BJ (cell line): ENCODE data around the gene TTC9C. TPM values are rescaled to one million over a fixed set of nuclear protein-coding genes. Genes with fewer than 3 reads are reported as not detected.

Experiments used
- CTCF ChIA-PET: fragments of 350-600 bp; formaldehyde crosslinking; extraction: SDS; loops from one replicate; lab custom pipeline; 2021; ENCODE audit warnings: antibody characterized with exemption, inconsistent platforms; lab: Yijun Ruan, JAX
- POLR2A ChIA-PET: fragments of 300-600 bp; sonication (Branson Sonifier 250); formaldehyde crosslinking; extraction: SDS; loops from one replicate; lab custom pipeline; 2021; ENCODE audit warnings: antibody characterized with exemption; lab: Charles Lee
- DNase-seq: peaks from one replicate; pipeline ENCODE4 v3.0.0-alpha.2; 2011; ENCODE audit warnings: low read depth
- H3K27me3 ChIP-seq: 2 replicates; pipeline ENCODE4 v1.6.0; 2011; ENCODE audit warnings: low read length; ENCODE audit not compliant: control insufficient read depth, insufficient read depth
- H3K36me3 ChIP-seq: 2 replicates; pipeline ENCODE4 v1.5.1; 2011; ENCODE audit warnings: low read length; ENCODE audit not compliant: control insufficient read depth, insufficient read depth
- H3K4me3 ChIP-seq: 2 replicates; pipeline ENCODE4 v1.5.1; 2011; ENCODE audit warnings: low read depth, mild to moderate bottlenecking, control low read depth, low read length
- polyA plus RNA-seq: library from polyadenylated mRNA; depleted of rRNA; stranded (reverse); fragments of >200 nt; gene quantifications from 2 replicates; pipeline ENCODE4 v1.2.3, GENCODE V29; 2011
- TF ChIP-seq, protein P1 (sequence below): IDR thresholded peaks from 2 replicates; pipeline ENCODE4 v1.5.1; 2011; ENCODE audit warnings: low read depth, mild to moderate bottlenecking, control low read depth, inconsistent platforms, low read length, moderate library complexity; ENCODE audit not compliant: insufficient read depth

Gene TTC9C
- polyA plus RNA-seq, 1 experiment = 31.7 TPM

DNA sequence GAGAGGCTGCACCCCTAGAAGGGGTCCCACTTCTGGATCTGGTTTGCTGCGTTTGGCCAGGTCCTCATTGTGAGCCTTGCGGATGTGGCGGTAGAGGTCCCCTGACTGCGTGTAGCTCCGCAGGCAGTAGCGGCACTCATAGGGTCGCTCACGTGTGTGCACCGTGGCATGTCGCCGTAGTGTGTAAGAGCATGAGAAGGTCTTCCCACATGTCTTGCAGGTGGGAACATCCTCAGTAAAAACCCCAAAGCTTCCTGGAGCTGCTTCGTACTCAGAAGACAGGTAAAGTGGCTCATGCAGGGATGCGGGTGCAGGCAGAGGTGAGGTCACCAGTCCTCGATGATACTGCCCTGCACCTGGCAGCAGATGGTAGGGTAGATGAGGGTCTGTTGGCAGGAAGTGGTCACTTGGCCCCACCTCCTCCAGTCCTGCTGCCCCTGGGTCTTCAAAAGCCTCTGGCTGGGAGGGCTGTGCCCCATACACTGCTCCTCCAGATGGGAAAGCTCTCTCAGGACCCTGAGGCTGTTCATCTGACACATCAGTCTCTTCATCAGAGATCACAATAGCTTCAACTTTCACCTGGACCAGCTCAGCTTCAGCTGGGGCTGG is 24.0 kb downstream of the TTC9C start:
- DNase-seq = no peak
- H3K36me3 ChIP-seq = peaks cover 11% of the 10 kb centered on the region
- H3K4me3 ChIP-seq = no peak overlapping the region
- CTCF ChIA-PET = interaction anchor here (1.0 to 2.1 kb wide), 2 partner anchors 18 to 34 kb away, joined by 3 to 13 read pairs; partner anchors contain the start of gene TMEM179B
- POLR2A ChIA-PET = no interaction called here
- H3K27me3 ChIP-seq = no peaks in the 10 kb centered on the region
- TF ChIP-seq, protein P1, sequence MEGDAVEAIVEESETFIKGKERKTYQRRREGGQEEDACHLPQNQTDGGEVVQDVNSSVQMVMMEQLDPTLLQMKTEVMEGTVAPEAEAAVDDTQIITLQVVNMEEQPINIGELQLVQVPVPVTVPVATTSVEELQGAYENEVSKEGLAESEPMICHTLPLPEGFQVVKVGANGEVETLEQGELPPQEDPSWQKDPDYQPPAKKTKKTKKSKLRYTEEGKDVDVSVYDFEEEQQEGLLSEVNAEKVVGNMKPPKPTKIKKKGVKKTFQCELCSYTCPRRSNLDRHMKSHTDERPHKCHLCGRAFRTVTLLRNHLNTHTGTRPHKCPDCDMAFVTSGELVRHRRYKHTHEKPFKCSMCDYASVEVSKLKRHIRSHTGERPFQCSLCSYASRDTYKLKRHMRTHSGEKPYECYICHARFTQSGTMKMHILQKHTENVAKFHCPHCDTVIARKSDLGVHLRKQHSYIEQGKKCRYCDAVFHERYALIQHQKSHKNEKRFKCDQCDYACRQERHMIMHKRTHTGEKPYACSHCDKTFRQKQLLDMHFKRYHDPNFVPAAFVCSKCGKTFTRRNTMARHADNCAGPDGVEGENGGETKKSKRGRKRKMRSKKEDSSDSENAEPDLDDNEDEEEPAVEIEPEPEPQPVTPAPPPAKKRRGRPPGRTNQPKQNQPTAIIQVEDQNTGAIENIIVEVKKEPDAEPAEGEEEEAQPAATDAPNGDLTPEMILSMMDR = no peak

DNA sequence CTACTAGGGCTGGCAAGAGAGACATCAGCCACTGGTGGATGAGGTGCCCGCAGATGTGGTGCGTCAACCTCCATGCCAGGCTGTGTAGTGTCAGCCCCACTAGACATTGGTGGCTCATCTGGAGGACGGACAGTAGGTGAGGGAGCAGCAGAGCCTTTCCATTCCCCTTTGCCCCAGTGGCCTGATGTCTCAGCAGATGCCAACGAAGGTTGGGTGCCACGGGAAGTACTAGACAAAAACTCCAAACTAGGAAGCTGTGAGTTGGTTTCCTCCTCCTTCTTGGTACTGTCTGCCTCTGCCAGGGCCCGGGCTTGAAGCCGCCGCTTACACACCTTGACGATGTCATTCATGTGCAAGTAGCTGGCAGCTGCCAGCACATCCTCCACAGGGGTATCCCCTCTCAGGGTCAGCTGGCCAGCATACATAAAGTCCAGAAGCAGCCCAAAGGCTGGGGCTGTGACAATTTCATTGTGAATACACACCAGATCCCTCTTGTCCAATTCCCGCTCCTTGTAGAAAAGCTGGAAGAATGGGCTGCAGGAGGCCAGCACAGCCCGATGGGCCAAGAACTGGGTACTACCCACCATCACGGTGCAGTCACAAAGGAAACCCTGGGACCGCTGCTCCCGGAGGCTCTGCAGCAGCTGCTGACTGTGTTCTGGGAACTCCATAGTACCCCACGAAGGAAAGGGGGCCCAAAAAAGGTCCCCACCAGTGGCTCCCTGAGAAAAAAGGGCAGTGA is 24.9 kb downstream of the TTC9C start:
- H3K4me3 ChIP-seq = peak overlapping the region; percentile 75
- H3K27me3 ChIP-seq = no peaks in the 10 kb centered on the region
- ChIA-PET POLR2A (interaction anchor here (0.5 to 1.3 kb wide), 9 partner anchors 18 to 1016 kb away, joined by 3 to 17 read pairs (median 5); partner anchors contain the start of genes C11orf98, CSKMT, EEF1G and HNRNPUL2), CTCF (interaction anchor here (1.0 to 2.1 kb wide), 6 partner anchors 14 to 59 kb away, joined by 3 to 13 read pairs (median 4); partner anchors contain the start of gene TMEM179B)
- DNase-seq = no peak
- H3K36me3 ChIP-seq = peaks cover 11% of the 10 kb centered on the region
- TF ChIP-seq, protein P1 = no peak

DNA sequence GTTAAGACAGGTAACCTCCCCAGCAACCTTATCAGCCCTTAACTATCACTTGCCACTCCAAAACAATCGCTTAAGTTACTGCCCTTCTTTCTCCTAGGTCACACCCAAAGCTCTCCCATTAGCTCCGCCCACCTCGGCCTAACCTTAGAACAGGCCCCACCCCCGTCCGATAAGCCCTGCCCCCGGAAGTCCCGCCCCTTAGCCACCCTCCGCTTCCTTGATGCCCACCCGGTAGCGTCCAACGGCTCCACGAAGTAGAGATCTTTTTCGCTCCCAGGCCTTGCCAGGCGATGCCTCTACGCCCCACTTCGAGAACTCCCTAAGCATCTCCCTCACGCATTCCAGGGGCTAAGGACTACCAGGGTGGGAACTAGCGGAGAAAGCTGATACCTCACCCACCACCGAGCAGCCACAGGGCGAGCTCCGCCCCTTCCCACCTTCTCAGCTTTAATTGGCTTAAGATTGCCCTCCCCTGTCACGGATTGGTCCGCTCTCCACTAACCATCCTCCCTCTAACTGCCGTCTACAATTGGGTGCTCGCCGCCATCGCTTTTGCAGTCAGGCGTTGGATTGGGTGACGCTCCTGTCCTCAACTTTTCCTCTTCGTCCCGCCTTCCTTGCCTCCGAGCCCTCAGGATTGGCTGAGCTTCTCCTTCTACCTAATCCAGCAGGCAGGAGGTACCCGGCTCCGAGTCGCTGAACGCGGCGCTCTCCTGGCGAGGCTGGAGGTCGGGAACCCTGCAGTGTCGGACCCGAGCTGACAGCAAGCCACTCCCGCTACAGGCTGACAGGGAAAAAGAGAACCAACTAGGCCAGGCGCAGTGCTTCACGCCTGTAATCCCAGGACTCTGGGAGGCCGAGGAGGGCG is 25.7 kb downstream of the TTC9C start, which contains the start of gene ZBTB3:
ZBTB3 (minus strand) TSS at position 425 of the 868 bp plus-strand sequence. CDS start 496 bp downstream, outside the sequence.
- ChIA-PET POLR2A (interaction anchor here (0.5 to 1.3 kb wide), 10 partner anchors 13 to 1015 kb away, joined by 3 to 17 read pairs (median 5); partner anchors contain the start of genes C11orf98, CSKMT, EEF1G and HNRNPUL2), CTCF (interaction anchor here (1.2 to 2.1 kb wide), 5 partner anchors 14 to 60 kb away, joined by 3 to 13 read pairs (median 4); partner anchors contain the start of gene TMEM179B)
- TF ChIP-seq, protein P1 = no peak
- DNase-seq = peak; percentile 98
- H3K27me3 ChIP-seq = no peaks in the 10 kb centered on the region
- H3K36me3 ChIP-seq = peaks cover 11% of the 10 kb centered on the region
- peak within 1 kb of the TSS; percentile 75 for H3K4me3 ChIP-seq

DNA sequence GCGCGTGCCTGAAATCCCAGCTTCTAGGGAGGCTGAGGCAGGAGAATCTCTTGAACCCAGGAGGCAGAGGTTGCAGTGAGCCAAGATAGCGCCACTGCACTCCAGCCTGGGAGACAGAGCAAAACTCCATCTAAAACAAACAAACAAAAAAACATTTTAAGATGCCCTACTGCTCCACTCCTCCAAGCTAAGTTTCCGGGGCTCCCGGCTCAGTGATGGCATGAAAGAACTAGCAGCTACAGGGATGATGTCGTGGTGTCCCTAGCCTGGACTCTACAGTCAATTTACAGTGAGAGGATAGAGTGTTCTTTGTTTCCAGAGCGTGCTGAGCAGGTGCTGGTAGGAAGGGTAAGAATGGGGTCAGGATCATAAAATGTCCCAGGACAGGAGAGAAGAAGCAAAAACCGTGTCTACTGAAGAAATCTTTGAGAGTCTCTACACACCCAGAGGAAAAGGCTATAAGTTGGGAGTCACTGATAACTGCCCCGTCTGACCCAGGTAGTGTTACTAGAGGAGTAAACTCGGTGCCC is 26.9 kb downstream of the TTC9C start:
- ChIA-PET CTCF (no interaction called here), POLR2A (no interaction called here)
- TF ChIP-seq, protein P1 = no peak
- Histone ChIP-seq H3K36me3 (peaks cover 9% of the 10 kb centered on the region), H3K4me3 (no peak overlapping the region), H3K27me3 (no peaks in the 10 kb centered on the region)
- DNase-seq = no peak
